ENCODE results near the gene FOXK2.

FOXK2 gene

GRCh38 chr17:82611140-82612058 is 91.9 kb downstream of the FOXK2 start:
- peak; percentile 6 for DNase-seq

- peak; percentile 78 for DNase-seq
These were observed 94.0 kb downstream of the FOXK2 start for GRCh38 chr17:82613283-82614094.

- no peak for DNase-seq
These were observed 94.6 kb downstream of the FOXK2 start for GRCh38 chr17:82614095-82614631.

GRCh38 chr17:82615084-82616020 is 95.8 kb downstream of the FOXK2 start:
- DNase-seq: no peak

- DNase-seq: no peak
These were observed 96.6 kb downstream of the FOXK2 start for GRCh38 chr17:82616021-82616711.

GRCh38 chr17:82619211-82619610 is 99.7 kb downstream of the FOXK2 start:
- no peak for DNase-seq

GRCh38 chr17:82619641-82620040 is 100.1 kb downstream of the FOXK2 start:
- no peak for DNase-seq

GRCh38 chr17:82623707-82624106 is 104.2 kb downstream of the FOXK2 start:
- no peak for DNase-seq

GRCh38 chr17:82627405-82627804 is 107.9 kb downstream of the FOXK2 start:
- DNase-seq: no peak

- DNase-seq: no peak
These were observed 110.2 kb downstream of the FOXK2 start for GRCh38 chr17:82629748-82630147.

GRCh38 chr17:82630212-82630611 is 110.7 kb downstream of the FOXK2 start:
- no peak for DNase-seq

- DNase-seq: no peak
These were observed 112.0 kb downstream of the FOXK2 start for GRCh38 chr17:82631544-82631943.

- no peak for DNase-seq
These were observed 112.9 kb downstream of the FOXK2 start for GRCh38 chr17:82632451-82632850.

- no peak for DNase-seq
These were observed 113.8 kb downstream of the FOXK2 start for GRCh38 chr17:82633343-82633742.

- no peak for DNase-seq
These were observed 117.4 kb downstream of the FOXK2 start for GRCh38 chr17:82636626-82637598.

- no peak for DNase-seq
These were observed 118.7 kb downstream of the FOXK2 start for GRCh38 chr17:82638183-82638773.

- no peak for DNase-seq
These were observed 120.1 kb downstream of the FOXK2 start for GRCh38 chr17:82639628-82640027.

- DNase-seq: no peak
These were observed 120.5 kb downstream of the FOXK2 start for GRCh38 chr17:82640036-82640435.

GRCh38 chr17:82642022-82642421 is 122.5 kb downstream of the FOXK2 start:
- no peak for DNase-seq

- DNase-seq: no peak
These were observed 124.6 kb downstream of the FOXK2 start for GRCh38 chr17:82644148-82644547.

Measured in DMS79 treated with DMSO at 0.1 percent for 48 hours (cell line).